GM18868 (cell line): ENCODE measurements around the gene UPK3A.
A peak's percentile ranks its signal among the peaks of the same experiment; 100 is the strongest.
"Not testable (repeated sequence)": the region's sequence is repeated elsewhere in the genome, so short reads cannot be mapped to it uniquely, and the experiment has no call there.

Experiments
- ATAC-seq: cut with Tn5 transposase; IDR thresholded peaks from one replicate; pipeline ENCODE4 v1.9.1; 2021; ENCODE audit warnings: mild to moderate bottlenecking, moderate library complexity; ENCODE audit not compliant: unreplicated experiment

Gene UPK3A

DNA sequence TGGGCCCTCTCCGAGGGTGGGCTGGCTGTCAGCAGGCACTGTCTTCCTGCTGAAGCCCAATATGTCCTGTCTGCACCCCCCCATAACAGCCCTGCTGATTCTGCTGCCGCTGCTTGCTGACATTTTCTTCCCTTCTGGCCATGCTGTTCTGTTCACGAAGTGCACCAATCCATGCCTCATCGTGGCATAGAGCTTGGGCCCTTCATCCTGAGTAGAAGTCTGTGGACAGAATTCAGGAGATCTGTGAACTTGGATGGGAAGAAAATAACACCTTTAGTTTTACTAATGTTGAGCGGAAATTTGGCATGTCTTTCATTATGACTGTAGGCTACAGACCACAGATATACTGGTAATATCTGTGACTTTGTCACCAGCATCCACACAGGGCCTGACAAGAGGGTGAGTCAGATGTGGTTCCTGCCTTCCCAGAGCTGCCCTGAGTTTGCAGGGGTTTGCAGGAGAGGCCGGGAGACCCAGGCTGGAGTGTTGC is 29.9 kb upstream of the UPK3A start:
- peak; percentile 66 for ATAC-seq

DNA sequence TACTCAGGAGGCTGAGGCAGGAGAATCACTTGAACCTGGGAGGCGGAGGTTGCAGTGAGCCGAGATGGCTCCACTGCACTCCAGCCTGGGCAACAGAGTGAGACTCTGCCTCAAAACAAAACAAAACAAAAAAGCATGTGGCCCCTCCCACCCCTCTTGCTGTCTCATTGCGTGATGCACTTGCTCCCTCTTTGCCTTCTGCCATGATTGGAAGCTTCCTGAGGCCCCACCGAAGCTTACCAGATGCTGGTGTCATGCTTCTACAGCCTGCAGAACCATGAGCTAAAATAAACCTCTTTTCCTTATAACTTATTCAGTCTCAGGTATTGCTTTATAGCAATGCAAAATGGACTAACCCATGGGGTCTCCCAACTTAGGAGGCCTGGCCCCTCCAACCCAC is 26.8 kb upstream of the UPK3A start:
- not testable (repeated sequence) for ATAC-seq

DNA sequence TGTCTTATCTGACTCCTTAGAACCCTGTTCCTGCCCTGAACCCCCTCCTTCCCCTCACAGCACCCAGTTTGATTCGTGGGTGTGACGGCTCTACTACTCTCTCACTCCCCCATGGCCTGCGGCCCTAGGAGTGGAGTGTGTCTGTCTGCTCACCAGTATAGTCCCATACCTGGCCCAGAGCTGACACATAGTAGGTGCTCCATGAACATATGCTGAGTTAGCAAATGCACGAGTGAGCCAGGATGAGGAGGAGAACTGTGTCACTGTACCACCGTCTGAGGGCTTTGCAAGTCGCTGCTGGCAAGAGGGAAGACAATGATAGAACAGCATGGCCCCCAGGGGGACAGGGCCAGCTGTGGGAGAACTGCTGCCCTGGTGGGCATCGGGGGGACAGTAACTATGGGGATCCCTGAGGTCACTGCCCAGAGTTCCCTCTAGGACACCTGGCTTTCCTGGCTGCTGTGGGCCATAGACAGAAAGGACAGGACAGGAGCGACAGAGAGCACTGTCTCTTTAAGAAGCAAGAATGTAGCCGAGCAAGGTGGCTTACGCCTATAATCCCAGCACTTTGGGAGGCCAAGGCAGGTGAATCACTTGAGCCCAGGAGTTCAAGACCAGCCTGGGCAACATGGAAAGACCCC is 24.9 kb upstream of the UPK3A start:
- no peak for ATAC-seq

DNA sequence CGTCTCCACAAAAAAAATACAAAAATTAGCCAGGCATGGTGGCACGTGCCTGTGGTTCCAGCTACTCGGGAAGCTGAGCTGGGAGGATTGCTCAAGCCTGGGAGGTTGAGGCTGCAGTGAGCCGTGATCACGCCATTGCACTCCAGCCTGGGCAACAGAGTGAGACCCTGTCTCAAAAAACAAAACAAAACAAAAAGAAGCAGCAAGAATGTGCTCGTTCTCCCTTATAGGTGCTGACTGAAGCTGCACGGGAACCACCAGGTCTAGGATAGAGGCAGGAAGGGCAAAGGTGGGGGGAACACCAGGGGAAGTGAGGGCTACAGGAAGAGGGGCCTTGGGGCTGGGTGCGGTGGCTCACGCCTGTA is 24.4 kb upstream of the UPK3A start:
- not testable (repeated sequence) for ATAC-seq

DNA sequence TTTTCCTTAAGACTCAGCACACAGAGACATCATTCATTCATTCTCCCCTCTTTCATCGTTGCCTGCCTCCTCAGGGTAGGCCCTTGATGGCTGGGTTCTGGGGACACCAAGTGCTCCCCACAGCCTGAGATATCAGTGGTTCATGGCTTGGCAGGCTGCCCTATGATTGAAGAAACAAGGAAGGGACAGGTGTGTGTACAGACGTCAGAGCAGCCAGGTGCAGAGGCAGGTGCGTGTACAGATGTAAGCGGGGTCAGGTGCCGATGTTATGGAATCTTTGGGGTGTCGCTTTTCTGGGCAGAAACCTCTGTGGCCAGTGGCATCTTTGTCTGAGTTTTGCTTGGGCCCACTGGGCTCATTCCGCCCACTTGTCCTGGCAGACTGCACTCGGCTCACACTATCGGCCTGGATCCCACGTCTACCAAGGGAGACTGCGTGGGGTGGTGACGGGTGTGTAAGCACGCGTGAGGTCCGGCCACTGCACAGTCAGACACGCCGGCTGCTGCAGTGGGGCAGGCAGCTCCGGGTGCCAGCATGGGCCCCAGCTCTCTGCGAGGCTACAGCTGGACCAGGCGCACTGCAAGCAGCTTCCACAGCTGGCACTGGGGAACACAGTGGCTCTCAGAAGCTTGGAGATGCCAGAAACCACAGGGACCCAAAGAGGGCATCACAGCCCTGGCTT is 23.2 kb upstream of the UPK3A start:
- no peak for ATAC-seq

DNA sequence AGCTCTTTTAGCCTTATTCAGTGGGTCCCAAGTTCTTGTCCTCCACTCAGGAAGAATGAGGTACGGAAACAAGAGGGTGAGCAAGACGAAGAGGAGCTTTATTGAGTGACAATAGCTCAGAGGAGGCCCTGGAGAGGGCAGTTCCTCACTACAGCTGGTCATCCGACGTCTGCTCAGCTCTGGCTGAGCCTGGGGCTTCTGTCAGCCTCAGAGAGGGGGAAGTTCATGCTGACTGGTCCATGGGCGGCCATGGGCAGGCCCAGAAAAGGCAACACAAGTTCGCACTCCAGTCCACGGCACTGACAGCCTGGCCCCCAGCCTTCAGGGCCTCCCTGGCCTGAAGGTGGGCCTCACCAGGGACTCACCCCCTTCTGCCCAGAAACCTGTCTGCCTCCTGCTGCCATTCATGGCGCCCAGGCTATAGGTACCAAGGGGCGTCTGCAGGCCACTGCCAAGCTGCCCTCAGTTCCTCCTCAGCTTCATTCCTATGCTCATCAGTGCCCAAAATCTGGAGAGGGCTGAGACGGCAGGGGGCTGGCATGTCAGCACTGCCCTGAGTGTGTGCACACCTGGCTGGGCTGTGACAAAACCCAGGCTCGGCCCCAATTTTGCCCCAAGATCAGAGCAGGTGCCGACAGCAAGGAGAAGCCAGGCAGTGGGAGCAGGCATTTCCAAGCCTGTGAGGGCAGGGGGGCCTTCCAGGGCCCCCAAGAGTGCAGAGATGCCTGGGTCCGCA is 22.4 kb upstream of the UPK3A start:
- no peak for ATAC-seq

DNA sequence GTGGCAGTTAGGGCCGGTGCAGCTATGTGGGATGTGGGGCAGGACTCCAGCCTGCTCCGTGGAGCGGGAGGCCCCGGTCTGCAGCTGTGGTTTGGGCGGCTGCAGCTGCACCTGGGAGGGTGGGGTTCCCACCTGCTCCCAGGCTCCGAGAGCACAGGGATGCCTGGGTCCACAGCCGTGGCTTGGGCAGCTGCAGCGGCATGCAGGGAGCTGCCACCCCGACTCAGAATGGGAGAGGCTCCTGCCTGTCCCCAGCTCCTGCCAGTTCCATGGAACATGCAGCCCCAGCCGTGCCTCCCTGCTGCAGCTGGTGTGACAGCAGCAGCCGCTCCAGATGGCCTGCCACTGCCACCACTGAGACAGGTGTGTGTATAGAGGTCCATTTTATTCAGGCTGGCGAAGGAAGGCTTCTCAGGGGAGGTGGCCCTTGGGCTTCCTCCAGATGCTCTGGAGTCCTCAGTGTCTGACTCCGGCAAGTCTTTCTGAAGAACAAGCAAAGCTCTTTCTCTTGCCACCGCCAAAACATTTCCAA is 21.8 kb upstream of the UPK3A start:
- peak; percentile 38 for ATAC-seq

DNA sequence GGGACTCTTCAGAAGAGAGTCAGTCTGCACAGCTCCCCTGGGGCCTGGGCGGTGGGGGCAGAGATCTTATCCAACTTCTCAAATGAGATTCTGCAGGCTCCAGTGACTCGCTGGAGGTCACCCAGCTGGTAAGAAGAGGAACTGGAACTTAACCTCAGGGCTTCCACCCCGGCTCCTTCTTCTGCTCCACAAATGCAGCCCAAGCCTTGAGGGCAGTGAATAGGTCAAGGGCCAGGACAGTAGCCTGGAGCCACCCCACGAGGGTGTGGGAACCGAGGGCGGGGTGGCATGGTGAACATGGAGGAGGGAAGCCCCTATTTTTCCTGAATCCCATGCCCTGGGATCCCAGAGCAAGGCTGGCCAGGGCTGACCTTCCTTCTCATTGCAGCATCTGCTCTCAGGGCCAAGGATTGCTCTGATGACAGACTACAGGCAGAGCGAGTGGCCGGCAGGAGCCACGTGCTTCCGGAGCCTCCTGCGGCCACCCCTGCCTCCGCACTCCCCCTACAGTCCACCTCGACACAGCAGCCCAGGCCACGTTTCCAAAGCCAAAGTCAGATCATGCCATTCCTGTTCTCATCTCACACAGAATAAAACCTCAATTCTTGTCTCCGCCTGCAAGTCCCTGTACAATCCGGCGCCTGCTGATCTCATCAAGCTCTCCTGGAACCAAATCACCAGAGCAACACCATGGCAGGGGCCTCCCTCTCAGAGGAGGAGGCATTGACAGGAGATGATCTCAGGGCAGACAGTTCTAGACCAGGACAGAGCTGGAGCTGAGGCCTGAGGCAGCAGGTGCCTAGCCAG is 21.1 kb upstream of the UPK3A start:
- peak; percentile 83 for ATAC-seq

DNA sequence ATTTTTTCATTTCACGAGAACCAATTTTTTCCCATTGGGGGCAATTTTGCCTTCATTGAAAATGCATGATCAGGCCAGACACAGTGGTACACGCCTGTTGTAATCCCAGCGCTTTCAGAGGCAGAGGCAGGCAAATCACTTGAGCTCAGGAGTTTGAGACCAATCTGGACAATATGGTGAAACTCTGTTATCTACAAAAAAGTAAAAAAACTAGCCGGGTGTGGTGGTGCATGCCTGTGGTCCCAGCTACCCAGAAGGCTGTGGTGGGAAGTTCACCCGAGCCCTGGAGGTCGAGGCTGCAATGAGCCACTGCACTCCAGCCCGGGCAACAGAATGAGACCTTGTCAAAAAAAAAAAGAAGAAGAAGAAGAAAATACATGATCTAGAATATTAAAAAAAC is 19.2 kb upstream of the UPK3A start:
- ATAC-seq: no peak

DNA sequence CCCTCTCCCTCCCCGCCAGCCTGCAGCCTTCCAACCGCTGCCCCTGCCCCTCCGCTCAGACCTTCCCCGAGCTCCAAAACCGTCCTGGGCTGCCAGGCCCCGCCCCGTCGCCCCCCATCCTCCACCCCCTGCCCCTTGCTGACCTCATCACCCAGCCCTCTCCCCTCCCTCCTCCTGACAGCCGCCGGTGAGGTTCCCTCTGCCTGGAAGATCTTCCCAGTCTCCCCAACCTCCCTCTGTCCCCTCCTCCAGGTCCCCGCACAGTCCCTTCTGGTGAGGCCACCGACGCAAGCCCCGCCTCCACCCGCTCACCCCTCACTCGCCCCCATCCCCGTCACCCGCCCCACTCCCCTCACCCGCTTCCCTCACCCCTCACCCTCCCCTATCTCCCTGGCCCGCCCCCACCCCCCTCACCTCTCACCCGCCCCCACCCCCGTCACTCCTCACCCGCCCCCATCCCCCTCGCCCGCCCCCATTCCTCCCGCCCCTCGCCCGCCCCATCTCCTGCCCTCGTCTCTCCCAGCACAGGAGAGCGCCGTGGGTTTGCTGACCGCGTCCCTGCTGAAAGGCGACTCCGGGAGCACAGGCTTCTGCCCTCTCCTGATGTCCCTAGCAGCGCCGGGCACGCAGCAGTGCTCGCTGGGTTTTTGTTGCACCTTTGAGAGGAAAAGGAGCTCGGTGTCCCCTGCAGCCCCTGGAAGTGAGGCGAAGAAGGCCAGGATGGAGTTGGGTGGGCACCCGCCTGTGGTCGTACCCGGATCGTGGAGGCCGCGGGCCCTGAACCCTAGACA is 16.4 kb upstream of the UPK3A start:
- peak; percentile 14 for ATAC-seq

DNA sequence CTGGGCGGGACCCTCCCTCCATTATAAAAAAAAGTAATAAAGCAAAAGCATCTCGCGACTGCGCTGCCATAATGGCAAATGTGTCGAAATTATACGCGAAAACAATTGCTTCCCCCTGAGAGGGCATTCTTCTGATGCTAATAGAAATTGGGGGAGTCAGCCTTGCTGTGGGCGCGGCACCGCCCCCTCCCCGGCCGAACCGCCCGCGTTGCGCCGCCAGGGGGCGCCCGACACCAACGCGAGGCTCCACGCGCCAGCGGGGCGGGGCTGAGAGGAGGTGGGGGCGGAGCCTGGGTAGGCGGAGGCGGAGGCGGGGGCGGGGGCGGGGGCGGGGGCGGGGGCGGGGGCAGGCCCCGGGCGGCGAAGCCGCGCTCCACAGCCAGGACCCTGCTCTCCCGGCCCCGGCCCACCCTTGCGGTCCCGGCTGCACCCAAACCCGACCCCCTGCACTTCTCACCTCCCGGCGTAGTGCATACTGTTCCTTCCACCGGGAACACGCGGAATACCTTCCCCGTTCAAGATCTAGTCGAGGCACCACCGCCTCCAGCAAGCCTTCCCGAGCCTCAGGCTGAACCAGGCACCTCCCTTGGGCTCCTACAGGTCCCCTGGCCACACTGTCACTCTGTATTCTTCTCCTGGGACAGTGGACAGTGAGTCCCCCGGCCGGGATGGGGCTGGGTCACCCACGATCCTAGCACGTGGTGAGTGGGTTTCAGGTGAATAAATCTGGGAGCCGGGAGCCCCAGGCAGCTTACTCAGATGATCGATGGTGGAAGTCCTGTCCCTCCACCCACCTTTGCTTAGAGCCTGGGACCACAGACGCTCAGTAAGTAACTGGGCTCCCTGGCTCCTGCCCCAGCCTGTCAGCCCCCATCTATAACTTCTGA is 15.5 kb upstream of the UPK3A start:
- ATAC-seq: peak; percentile 49

DNA sequence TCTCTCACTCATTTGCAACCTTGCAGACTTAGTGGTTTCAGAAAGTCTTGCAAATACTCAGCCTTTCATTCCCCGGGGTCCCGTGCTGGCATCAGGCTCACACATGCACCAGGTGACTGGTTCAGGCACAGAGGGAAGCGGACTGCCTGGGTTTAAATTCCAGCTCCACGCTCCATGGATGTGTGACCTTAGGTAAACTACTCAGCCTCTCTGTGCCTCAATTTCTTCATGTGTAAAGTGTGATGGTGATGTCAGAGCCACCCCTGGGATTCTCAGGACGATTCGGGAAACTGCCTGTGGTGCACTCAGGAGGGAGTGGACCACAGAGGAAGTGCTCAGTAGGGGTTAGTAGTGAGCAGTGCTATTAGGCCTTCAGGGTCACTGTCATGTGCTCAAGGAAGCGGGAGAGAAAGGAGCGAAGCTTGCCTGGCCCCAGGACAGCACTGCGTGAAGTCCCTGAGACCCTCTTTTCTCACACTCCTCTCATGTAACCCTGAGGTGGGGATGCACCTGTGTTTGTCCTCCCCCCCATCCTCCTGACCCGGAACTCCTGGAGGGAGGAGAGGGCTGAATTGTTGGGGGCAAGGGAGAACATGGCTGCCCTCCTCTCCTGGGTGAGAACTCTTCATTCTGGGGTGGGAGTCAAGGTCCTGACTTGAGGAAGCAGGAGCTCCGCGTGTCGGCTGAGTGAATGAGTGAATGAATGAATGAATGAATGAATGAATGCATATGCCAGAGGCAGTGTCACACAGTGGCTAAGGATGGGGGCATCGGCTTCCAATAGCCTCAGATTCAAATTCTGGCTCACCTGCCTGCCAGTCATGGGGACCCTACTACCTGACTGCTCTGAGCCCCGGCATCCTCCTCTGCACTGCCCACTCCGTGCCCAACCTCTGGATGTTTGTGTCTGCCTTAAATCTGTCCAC is 14.4 kb upstream of the UPK3A start:
- no peak for ATAC-seq

DNA sequence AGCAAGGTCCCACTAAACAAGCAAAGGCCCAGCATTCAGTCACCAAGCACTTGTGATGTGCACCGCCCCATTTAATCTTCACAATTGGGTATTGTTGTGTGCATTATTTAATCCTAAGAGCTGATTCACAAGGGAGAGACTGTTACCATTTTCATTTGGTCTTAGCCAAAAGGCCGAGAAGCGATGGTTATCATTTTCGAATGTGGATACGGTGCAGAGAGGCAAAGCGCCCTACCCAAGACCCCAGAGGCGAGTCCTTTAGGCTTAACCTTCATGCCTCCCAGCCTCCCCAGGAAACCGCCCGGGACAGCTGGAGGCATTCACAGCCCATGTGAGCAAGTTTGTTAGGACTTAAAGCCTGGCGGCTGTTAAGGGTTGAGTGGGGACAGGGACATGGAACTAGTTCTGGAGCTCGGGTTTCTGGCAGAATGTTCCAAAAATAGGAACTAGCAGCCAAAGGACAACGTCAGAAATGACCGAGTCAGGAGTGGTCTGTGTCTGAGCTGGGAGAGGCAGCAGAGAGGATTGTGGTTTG is 13.0 kb upstream of the UPK3A start:
- ATAC-seq: no peak

DNA sequence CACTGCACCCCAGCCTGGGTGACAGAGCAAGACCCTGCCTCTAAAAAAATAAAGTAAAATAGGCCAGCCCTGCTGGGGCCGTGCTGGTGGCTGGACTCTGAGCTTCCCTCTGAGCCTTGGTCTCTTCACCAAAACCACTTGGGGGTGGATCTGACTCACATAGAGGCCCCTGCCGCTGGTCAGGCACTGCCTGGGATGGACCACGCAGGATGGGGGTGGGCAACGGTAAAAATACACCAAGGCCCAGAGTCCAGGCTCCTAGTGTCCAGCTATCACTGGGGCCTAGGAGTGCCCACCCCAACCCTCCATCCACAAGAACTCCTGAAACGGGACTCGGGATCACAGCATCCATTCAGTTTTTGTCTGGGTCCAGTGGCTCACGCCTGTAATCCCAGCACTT is 12.3 kb upstream of the UPK3A start:
- ATAC-seq: no peak

DNA sequence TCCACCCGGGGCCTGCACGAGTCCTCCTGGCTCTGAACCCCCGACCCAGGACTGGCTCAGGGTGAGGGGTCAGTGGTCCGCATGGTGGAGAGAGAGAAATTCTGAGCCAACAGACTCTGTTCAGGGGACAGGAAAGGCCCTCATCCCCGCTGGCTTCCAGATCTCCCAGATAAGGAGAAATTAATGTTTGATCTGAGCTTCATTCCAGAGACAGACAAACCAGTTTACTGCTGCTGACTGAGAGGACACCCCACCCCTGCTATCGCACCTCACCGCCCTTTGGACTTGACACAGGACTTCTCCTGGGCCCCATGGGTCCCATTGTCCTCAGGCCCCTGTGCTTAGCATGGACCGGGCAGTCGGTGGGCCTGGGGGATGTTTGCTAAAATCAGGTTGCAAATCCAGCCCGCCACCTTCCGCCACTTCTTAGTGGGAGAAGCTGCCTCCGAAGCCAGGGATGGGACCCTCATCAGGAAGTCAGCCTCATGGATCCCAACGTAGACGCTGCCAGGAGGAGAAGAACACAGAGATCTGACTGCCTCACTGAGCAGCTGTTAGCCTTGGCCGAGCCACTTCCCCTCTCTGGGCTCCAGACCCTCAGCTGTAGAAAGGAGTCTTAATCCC is 11.2 kb upstream of the UPK3A start:
- no peak for ATAC-seq

DNA sequence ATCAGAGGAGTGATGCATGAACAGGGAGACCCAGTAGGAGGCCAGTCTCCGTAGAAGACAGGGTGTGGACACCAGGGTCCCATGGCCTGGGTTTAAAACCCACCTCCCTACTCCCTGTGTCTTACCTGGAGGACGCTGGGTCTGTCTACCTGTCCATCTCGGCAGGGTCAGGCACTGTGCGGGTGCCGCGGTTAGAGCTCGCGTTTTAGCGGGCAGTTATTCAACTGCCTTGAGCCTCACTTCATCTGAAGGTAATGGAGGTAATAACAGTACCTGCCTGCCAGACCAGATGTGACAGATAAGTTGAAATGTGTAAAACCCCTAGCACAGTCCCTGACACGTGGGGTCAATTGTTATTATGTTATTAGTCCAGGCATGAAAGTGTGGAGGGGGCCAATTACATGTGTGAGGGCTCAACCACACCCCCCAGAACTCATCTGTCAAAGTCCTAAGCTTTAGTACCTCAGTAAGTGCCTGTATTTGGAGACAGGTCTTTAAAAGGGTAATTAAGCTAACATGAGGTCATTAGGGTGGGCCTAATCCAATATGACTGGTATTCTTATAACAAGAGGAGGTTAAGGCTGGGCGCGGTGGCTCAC is 8.1 kb upstream of the UPK3A start:
- no peak for ATAC-seq

DNA sequence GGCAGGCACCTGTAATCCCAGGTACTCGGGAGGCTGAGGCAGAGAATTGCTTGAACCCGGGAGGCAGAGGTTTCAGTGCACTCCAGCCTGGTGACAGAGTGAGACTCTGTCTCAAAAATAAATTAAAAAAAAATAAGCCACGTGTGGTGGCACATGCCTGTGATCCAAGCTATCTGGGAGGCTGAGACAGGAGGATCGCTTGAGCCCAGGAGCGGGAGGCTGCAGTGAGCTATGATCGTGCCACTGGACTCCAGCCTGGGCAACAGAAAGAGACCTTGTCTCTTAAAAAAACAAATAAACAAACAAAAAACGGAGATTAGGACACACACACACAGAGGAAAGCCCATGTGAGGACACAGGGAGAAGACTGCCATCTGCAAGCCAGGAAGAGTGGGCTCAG is 7.0 kb upstream of the UPK3A start:
- not testable (repeated sequence) for ATAC-seq
